ENCODE measurements around the gene CYP2D6. TPM values are rescaled to one million over a fixed set of nuclear protein-coding genes. Genes with fewer than 3 reads are reported as not detected.

CYP2D6 gene
- total RNA-seq, 1 experiment from 2014 or later, result 1.7 TPM

- TF ChIP-seq HMGXB4 (CRISPR knock-in tag; IDR thresholded peaks at IDR 0.05), result no peak
- TF ChIP-seq NR1H2 (CRISPR knock-in tag; IDR thresholded peaks at IDR 0.05), result no peak
- TF ChIP-seq FOXJ3 (CRISPR knock-in tag; IDR thresholded peaks at IDR 0.05; ENCODE audit: borderline replicate concordance), result no peak
- no peak for TF ChIP-seq CREB1 (CRISPR knock-in tag; IDR thresholded peaks at IDR 0.05)
- TF ChIP-seq ELF4 (CRISPR knock-in tag; IDR thresholded peaks at IDR 0.05; ENCODE audit: low read depth), result no peak
- no peak for TF ChIP-seq TEAD1 (CRISPR knock-in tag; IDR thresholded peaks at IDR 0.05)
- no peak for TF ChIP-seq FOXP1 (CRISPR knock-in tag; IDR thresholded peaks at IDR 0.05; ENCODE audit: borderline replicate concordance)
- no peak for TF ChIP-seq SOX15 (CRISPR knock-in tag; IDR thresholded peaks at IDR 0.05)
These were observed 48.4 kb upstream of the CYP2D6 start (continued) for GRCh38 chr22:42178910-42179519.

- peaks cover 17% of the 10 kb centered on the region for H3K36me3 Mint-ChIP-seq
- CTCF ChIA-PET, result interaction anchor here (0.7 kb wide), 1 partner anchor 122 kb away, joined by 4 read pairs; no protein-coding TSS in a partner anchor
- H3K4me3 Mint-ChIP-seq, result no peak overlapping the region
- POLR2A ChIA-PET, result no interaction called here
- TF ChIP-seq ZNF281 (CRISPR knock-in tag; IDR thresholded peaks at IDR 0.05) (no peak), JAZF1 (CRISPR knock-in tag; IDR thresholded peaks at IDR 0.05) (no peak), SOX15 (CRISPR knock-in tag; IDR thresholded peaks at IDR 0.05) (no peak), E2F4 (CRISPR knock-in tag; IDR thresholded peaks at IDR 0.05; ENCODE audit: borderline replicate concordance, low read depth) (no peak), ZNF396 (CRISPR knock-in tag; IDR thresholded peaks at IDR 0.05; ENCODE audit: borderline replicate concordance) (no peak), CREM (CRISPR knock-in tag; IDR thresholded peaks at IDR 0.05) (no peak), GTF2I (CRISPR knock-in tag; conservative IDR thresholded peaks at IDR 0.05) (no peak), ELF4 (CRISPR knock-in tag; IDR thresholded peaks at IDR 0.05; ENCODE audit: low read depth) (no peak), GABPB1 (CRISPR knock-in tag; IDR thresholded peaks at IDR 0.05) (no peak), EMX1 (CRISPR knock-in tag; IDR thresholded peaks at IDR 0.05) (no peak), NR2C2 (CRISPR knock-in tag; IDR thresholded peaks at IDR 0.05) (no peak), AFF4 (CRISPR knock-in tag; IDR thresholded peaks at IDR 0.05; ENCODE audit: borderline replicate concordance) (no peak), ZBTB43 (CRISPR knock-in tag; IDR thresholded peaks at IDR 0.05) (no peak), RORB (CRISPR knock-in tag; IDR thresholded peaks at IDR 0.05) (no peak), HMGXB4 (CRISPR knock-in tag; IDR thresholded peaks at IDR 0.05) (no peak)
- DNase-seq (ENCODE audit: low spot score), result no peak
- no peak for ATAC-seq
- H3K4me1 Mint-ChIP-seq, result peaks cover 3% of the 10 kb centered on the region
- no peaks in the 10 kb centered on the region for H3K9me3 Mint-ChIP-seq
- H3K27me3 Mint-ChIP-seq (ENCODE audit: low read depth), result no peaks in the 10 kb centered on the region
- H3K27ac Mint-ChIP-seq, result no peak overlapping the region
These were observed 47.3 kb upstream of the CYP2D6 start for GRCh38 chr22:42177891-42178336.
